Ascending aorta (tissue), 2 donors: Measurements from ENCODE around the gene CHGA. TPM values are rescaled to one million over a fixed set of nuclear protein-coding genes. Genes with fewer than 3 reads are reported as not detected.

Source experiments
- DNase-seq, 2 donors: peaks; one replicate each; pipeline ENCODE4 v3.0.0-alpha.2; 2019; ENCODE audit warnings: low spot score in 2 of 2
- H3K27ac ChIP-seq, 2 donors: fragments of 200-600 bp; sonication (generic); one replicate each; pipeline ENCODE4 v1.5.1; 2016 to 2017; ENCODE audit warnings: mild to moderate bottlenecking in 1 of 2
- H3K27me3 ChIP-seq: fragments of 200-600 bp; sonication (generic); one replicate; pipeline ENCODE4 v1.5.1; 2017
- H3K36me3 ChIP-seq, 2 donors: fragments of 200-600 bp; sonication (generic); one replicate each; pipeline ENCODE4 v1.5.1; 2016
- H3K4me1 ChIP-seq, 2 donors: fragments of 200-600 bp; sonication (generic); one replicate each; pipeline ENCODE4 v1.5.1; 2016 to 2017; ENCODE audit warnings: mild to moderate bottlenecking in 1 of 2
- H3K4me3 ChIP-seq, 2 donors: fragments of 200-600 bp; sonication (generic); one replicate each; pipeline ENCODE4 v1.5.1; 2016 to 2017; ENCODE audit warnings: mild to moderate bottlenecking in 1 of 2
- H3K9me3 ChIP-seq, 2 donors: fragments of 200-600 bp; sonication (generic); one replicate each; pipeline ENCODE4 v1.5.1; 2016
- intact Hi-C: fragments of 100-400 bp; cut with DNase I; formaldehyde crosslinking; loops from one replicate; pipeline ENCODE4 v1.15.1; 2023
- total RNA-seq: library from RNA; depleted of rRNA; stranded (reverse); fragments of >200 nt; gene quantifications from one replicate; pipeline ENCODE4 v1.1.0, GENCODE V29; 2016
- TF ChIP-seq, protein P1 (sequence below), 3 experiments: fragments of 200-600 bp in 2 of 3; fragments of 450-650 bp in 1 of 3; sonication (generic) in 2 of 3; IDR thresholded peaks; one replicate each; pipeline ENCODE4 v1.5.1; 2016 to 2019; ENCODE audit warnings: antibody characterized with exemption in 3 of 3, mild to moderate bottlenecking in 1 of 3, moderate library complexity in 1 of 3

Gene CHGA
- total RNA-seq, 1 donor from 2014 or later: 0.32 TPM

DNA sequence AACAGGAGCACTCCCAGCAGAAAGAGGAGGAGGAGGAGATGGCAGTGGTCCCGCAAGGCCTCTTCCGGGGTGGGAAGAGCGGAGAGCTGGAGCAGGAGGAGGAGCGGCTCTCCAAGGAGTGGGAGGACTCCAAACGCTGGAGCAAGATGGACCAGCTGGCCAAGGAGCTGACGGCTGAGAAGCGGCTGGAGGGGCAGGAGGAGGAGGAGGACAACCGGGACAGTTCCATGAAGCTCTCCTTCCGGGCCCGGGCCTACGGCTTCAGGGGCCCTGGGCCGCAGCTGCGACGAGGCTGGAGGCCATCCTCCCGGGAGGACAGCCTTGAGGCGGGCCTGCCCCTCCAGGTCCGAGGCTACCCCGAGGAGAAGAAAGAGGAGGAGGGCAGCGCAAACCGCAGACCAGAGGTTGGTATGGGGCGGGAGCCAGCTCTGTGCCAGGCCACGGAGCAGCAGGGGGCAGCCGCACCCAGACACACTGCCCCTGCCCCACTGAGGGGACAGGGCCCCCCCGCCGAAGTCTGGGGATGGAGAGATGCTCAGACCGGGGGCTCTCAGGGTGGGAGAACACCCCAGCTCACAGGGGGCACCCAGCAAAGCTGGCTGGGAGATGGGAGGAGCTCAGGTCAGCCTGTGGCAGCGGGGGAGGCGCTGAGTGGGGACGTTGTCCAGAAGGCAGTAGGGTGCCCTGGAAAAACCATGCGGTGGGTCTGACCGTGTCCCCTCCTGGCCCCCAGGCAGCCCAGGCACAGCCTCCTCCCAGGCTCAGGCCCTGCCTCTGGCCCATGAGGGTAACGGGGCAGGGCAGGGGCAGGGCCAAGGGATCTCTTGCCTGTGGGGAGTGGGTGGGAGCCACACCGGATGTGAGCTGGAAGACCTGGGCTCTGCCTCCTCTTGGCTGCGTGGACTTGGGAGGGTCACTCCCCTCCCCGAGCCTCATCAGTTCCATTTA lies 9.8 kb downstream of the CHGA start:
- TF ChIP-seq, protein P1, sequence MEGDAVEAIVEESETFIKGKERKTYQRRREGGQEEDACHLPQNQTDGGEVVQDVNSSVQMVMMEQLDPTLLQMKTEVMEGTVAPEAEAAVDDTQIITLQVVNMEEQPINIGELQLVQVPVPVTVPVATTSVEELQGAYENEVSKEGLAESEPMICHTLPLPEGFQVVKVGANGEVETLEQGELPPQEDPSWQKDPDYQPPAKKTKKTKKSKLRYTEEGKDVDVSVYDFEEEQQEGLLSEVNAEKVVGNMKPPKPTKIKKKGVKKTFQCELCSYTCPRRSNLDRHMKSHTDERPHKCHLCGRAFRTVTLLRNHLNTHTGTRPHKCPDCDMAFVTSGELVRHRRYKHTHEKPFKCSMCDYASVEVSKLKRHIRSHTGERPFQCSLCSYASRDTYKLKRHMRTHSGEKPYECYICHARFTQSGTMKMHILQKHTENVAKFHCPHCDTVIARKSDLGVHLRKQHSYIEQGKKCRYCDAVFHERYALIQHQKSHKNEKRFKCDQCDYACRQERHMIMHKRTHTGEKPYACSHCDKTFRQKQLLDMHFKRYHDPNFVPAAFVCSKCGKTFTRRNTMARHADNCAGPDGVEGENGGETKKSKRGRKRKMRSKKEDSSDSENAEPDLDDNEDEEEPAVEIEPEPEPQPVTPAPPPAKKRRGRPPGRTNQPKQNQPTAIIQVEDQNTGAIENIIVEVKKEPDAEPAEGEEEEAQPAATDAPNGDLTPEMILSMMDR (IDR thresholded peaks at IDR 0.05): no peak
- intact Hi-C loops: no loop called here
- no peak for DNase-seq
- H3K27ac ChIP-seq: no peak overlapping the region
- no peaks in the 10 kb centered on the region for H3K27me3 ChIP-seq
- H3K4me3 ChIP-seq: no peak overlapping the region
- H3K36me3 ChIP-seq: peaks cover 0 to 17% of the 10 kb centered on the region in 2 donors
- H3K4me1 ChIP-seq: no peaks in the 10 kb centered on the region
- no peaks in the 10 kb centered on the region for H3K9me3 ChIP-seq

DNA sequence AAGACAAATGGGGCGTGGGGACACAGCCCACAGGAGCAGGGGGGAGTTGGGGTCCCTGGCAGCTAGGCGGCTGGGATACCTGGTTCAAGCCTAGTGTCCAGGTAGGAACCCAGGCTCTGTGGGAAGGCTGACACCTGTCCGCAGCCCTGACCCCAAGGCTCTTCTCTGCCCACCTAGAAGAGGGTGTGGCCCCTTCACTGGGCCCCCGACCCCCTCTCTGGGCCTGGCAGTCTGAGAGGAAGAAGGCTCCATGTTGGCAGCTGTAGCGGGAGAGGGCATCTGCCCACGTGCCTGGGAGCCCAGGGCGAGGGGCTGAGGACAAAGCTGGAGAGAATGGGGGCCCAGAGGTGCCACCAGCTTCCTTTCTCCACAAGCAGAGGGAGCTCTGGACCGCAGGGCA lies 10.5 kb downstream of the CHGA start:
- TF ChIP-seq, protein P1 (IDR thresholded peaks at IDR 0.05): no peak
- no peaks in the 10 kb centered on the region for H3K9me3 ChIP-seq
- peaks cover 0 to 17% of the 10 kb centered on the region in 2 donors for H3K36me3 ChIP-seq
- H3K27me3 ChIP-seq: no peaks in the 10 kb centered on the region
- intact Hi-C loops: no loop called here
- H3K4me3 ChIP-seq: no peak overlapping the region
- no peak for DNase-seq
- no peaks in the 10 kb centered on the region for H3K4me1 ChIP-seq
- no peak overlapping the region for H3K27ac ChIP-seq

DNA sequence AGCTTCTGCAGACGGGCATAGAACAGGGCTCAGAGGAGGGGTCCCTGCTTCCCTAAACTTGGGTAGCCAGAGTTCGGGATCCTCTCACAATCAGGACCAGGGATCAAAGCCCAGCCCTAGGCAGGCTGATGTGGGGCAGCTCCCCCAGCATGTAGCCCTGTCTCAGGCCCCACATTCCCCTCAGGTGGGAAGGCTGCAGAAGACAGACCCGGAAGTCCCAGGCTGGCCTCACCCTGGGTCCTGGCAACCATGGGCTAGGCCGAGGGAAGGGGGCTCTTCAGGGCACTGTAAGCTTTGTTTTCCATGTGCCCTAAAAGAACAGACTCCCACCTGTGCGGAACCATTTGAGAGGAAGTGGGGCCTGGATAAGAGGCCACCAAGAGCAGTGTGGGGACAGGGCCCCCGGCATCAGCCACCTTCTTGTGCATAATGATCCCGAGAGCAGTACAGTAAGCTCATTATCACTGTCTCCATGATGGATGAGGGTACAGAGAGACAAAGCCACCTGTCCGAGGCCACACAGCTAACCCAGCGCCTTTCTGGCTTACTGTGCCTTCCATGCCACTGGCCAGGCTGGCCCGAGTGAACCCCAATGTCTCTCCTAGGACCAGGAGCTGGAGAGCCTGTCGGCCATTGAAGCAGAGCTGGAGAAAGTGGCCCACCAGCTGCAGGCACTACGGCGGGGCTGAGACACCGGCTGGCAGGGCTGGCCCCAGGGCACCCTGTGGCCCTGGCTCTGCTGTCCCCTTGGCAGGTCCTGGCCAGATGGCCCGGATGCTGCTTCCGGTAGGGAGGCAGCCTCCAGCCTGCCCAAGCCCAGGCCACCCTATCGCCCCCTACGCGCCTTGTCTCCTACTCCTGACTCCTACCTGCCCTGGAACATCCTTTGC lies 11.5 kb downstream of the CHGA start:
- TF ChIP-seq, protein P1 (IDR thresholded peaks at IDR 0.05): no peak
- Histone ChIP-seq H3K27ac (no peak overlapping the region), H3K27me3 (no peaks in the 10 kb centered on the region), H3K36me3 (peaks cover 0 to 17% of the 10 kb centered on the region in 2 donors), H3K9me3 (no peaks in the 10 kb centered on the region), H3K4me1 (no peaks in the 10 kb centered on the region), H3K4me3 (no peak overlapping the region)
- DNase-seq: no peak
- intact Hi-C loops: no loop called here

DNA sequence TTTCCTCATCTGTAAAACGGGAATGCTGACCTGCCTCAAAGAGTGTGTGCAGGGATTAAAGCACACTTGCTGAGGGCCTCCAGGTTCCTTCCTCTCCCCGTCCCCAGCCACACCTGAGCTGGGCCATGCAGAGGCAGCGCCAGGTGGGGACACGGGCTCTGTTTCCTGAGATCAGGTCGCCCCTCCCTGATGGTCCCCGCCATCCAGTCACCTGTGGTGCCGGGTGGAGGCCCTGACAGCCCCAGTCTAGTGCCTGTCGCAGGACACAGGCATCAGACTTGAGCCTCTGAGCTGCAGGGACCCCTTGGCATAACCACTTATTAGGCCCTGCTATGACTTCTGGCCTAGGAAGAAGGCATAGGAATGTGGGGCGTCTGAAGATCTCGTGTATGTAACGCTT lies 12.5 kb downstream of the CHGA start:
- no peak overlapping the region for H3K4me3 ChIP-seq
- no peaks in the 10 kb centered on the region for H3K27me3 ChIP-seq
- peaks cover 2 to 22% of the 10 kb centered on the region in 2 donors for H3K36me3 ChIP-seq
- TF ChIP-seq, protein P1 (IDR thresholded peaks at IDR 0.05): no peak
- no peaks in the 10 kb centered on the region for H3K4me1 ChIP-seq
- no peak overlapping the region for H3K27ac ChIP-seq
- intact Hi-C loops: no loop called here
- H3K9me3 ChIP-seq: no peaks in the 10 kb centered on the region
- DNase-seq: no peak

DNA sequence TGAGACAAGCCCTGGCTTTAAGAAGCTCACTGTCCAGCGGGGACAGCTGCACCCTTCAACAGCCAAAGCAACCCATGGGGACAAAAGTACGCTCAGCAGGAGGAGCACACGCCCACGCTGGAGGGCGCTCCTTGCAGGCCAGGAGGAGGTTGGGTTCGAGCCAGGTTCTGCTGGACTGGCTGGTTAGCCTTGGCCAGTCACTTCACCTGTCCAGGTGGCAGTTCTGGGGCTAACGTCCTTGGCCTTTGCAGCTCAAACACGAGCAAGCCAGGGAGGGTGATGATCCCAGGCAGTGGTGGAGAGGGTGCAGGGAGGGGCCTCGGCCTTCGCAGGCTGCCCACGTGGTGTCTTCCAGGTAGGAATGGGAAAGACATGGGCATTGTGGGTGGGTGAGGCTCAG lies 13.1 kb downstream of the CHGA start:
- H3K27ac ChIP-seq: no peak overlapping the region
- H3K36me3 ChIP-seq: peaks cover 8 to 26% of the 10 kb centered on the region in 2 donors
- intact Hi-C loops: no loop called here

More for the DNA sequence above, 13.1 kb downstream of the CHGA start:
- TF ChIP-seq, protein P1 (IDR thresholded peaks at IDR 0.05): no peak
- no peaks in the 10 kb centered on the region for H3K4me1 ChIP-seq
- H3K27me3 ChIP-seq: no peaks in the 10 kb centered on the region
- H3K4me3 ChIP-seq: no peak overlapping the region
- H3K9me3 ChIP-seq: no peaks in the 10 kb centered on the region
- DNase-seq: no peak
